ENCODE data around the gene GRPR. TPM values are rescaled to one million over a fixed set of nuclear protein-coding genes. Genes with fewer than 3 reads are reported as not detected.

GRPR gene
- total and polyA plus RNA-seq, 2 donors (not counting 1 experiment from before 2014, with no cell fraction given): 0.33 to 4.1 TPM

GRCh38 chrX:16140448-16140847 lies 17.1 kb downstream of the GRPR start:
- no peaks in the 10 kb centered on the region for H4K20me1 ChIP-seq (ENCODE audit: control insufficient read depth, extremely low read depth, insufficient read depth, low read length)
- no peaks in the 10 kb centered on the region for H3K9me3 ChIP-seq (ENCODE audit: control insufficient read depth, insufficient read depth, low read depth, low read length)
- no peaks in the 10 kb centered on the region for H3K27me3 ChIP-seq (ENCODE audit: control insufficient read depth, insufficient read depth, low read length)
- TF ChIP-seq, protein P1, sequence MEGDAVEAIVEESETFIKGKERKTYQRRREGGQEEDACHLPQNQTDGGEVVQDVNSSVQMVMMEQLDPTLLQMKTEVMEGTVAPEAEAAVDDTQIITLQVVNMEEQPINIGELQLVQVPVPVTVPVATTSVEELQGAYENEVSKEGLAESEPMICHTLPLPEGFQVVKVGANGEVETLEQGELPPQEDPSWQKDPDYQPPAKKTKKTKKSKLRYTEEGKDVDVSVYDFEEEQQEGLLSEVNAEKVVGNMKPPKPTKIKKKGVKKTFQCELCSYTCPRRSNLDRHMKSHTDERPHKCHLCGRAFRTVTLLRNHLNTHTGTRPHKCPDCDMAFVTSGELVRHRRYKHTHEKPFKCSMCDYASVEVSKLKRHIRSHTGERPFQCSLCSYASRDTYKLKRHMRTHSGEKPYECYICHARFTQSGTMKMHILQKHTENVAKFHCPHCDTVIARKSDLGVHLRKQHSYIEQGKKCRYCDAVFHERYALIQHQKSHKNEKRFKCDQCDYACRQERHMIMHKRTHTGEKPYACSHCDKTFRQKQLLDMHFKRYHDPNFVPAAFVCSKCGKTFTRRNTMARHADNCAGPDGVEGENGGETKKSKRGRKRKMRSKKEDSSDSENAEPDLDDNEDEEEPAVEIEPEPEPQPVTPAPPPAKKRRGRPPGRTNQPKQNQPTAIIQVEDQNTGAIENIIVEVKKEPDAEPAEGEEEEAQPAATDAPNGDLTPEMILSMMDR (conservative IDR thresholded peaks at IDR 0.05 in 1 of 2, IDR thresholded peaks at IDR 0.05 in 1 of 2; ENCODE audit: low read depth in 1 of 2, low read length in 2 of 2): no peak
- TF ChIP-seq EZH2 (IDR thresholded peaks at IDR 0.05; ENCODE audit: low read length, missing control alignments): no peak
- no peak overlapping the region for H3K4me3 ChIP-seq (replicated peaks in 1 of 4; ENCODE audit: control extremely low read depth in 1 of 4, insufficient read depth in 1 of 4, low read depth in 3 of 4, low read length in 4 of 4)
- peaks cover 2% of the 10 kb centered on the region for H3K4me1 ChIP-seq (ENCODE audit: control insufficient read depth, extremely low read depth, insufficient read depth, low read length)
- H3K79me2 ChIP-seq (ENCODE audit: control insufficient read depth, insufficient read depth, low read length): no peaks in the 10 kb centered on the region
- H2AFZ ChIP-seq (ENCODE audit: low read length): no peak overlapping the region
- no peak overlapping the region for H3K4me2 ChIP-seq (ENCODE audit: extremely low read depth, insufficient read depth, low read length)
- no peaks in the 10 kb centered on the region for H3K36me3 ChIP-seq (ENCODE audit: control insufficient read depth, insufficient read depth, low read length)
- no peak overlapping the region for H3K27ac ChIP-seq (ENCODE audit: insufficient read depth, low read length)
- no peak overlapping the region for H3K9ac ChIP-seq (ENCODE audit: insufficient read depth, low read length)
- no peak for DNase-seq (ENCODE audit: low read depth in 2 of 2)

DNA sequence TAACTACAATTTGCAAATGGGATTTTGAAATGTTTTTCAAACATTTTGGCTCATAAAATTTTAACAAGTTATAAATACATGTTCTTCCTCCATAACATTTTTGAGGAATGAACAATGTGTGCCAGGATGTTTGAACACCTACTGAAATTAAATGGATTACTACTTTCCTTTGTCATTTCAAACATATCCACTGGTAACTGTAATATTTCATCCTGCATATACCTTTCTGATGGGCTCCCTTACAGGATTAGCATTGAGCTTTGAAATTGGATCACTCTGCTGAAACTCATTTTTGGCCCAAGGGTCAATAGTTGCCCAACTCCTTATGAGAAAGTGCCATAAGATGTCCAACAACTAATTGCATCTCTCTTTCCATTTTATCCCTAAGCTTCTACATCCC lies 17.6 kb downstream of the GRPR start:
- no peak for DNase-seq (ENCODE audit: low read depth in 2 of 2)
- no peaks in the 10 kb centered on the region for H3K79me2 ChIP-seq (ENCODE audit: control insufficient read depth, insufficient read depth, low read length)
- no peak overlapping the region for H3K9ac ChIP-seq (ENCODE audit: insufficient read depth, low read length)
- no peaks in the 10 kb centered on the region for H3K27me3 ChIP-seq (ENCODE audit: control insufficient read depth, insufficient read depth, low read length)
- no peak overlapping the region for H3K27ac ChIP-seq (ENCODE audit: insufficient read depth, low read length)
- H3K9me3 ChIP-seq (ENCODE audit: control insufficient read depth, insufficient read depth, low read depth, low read length): no peaks in the 10 kb centered on the region
- no peak overlapping the region for H3K4me3 ChIP-seq (replicated peaks in 1 of 4; ENCODE audit: control extremely low read depth in 1 of 4, insufficient read depth in 1 of 4, low read depth in 3 of 4, low read length in 4 of 4)
- no peak overlapping the region for H2AFZ ChIP-seq (ENCODE audit: low read length)
- H3K4me2 ChIP-seq (ENCODE audit: extremely low read depth, insufficient read depth, low read length): no peak overlapping the region
- H4K20me1 ChIP-seq (ENCODE audit: control insufficient read depth, extremely low read depth, insufficient read depth, low read length): no peaks in the 10 kb centered on the region
- no peaks in the 10 kb centered on the region for H3K36me3 ChIP-seq (ENCODE audit: control insufficient read depth, insufficient read depth, low read length)
- no peak for TF ChIP-seq EZH2 (IDR thresholded peaks at IDR 0.05; ENCODE audit: low read length, missing control alignments)
- TF ChIP-seq, protein P1 (conservative IDR thresholded peaks at IDR 0.05 in 1 of 2, IDR thresholded peaks at IDR 0.05 in 1 of 2; ENCODE audit: low read depth in 1 of 2, low read length in 2 of 2): no peak
- peaks cover 2% of the 10 kb centered on the region for H3K4me1 ChIP-seq (ENCODE audit: control insufficient read depth, extremely low read depth, insufficient read depth, low read length)

- no peak for DNase-seq (ENCODE audit: low read depth in 2 of 2)
- no peaks in the 10 kb centered on the region for H3K36me3 ChIP-seq (ENCODE audit: control insufficient read depth, insufficient read depth, low read length)
- H3K4me3 ChIP-seq (replicated peaks in 1 of 4; ENCODE audit: control extremely low read depth in 1 of 4, insufficient read depth in 1 of 4, low read depth in 3 of 4, low read length in 4 of 4): no peak overlapping the region
- no peak overlapping the region for H2AFZ ChIP-seq (ENCODE audit: low read length)
- no peak overlapping the region for H3K9ac ChIP-seq (ENCODE audit: insufficient read depth, low read length)
- TF ChIP-seq, protein P1 (conservative IDR thresholded peaks at IDR 0.05 in 1 of 2, IDR thresholded peaks at IDR 0.05 in 1 of 2; ENCODE audit: low read depth in 1 of 2, low read length in 2 of 2): no peak
- TF ChIP-seq EZH2 (IDR thresholded peaks at IDR 0.05; ENCODE audit: low read length, missing control alignments): no peak
- H3K27ac ChIP-seq (ENCODE audit: insufficient read depth, low read length): no peak overlapping the region
- no peaks in the 10 kb centered on the region for H3K9me3 ChIP-seq (ENCODE audit: control insufficient read depth, insufficient read depth, low read depth, low read length)
- H3K79me2 ChIP-seq (ENCODE audit: control insufficient read depth, insufficient read depth, low read length): no peaks in the 10 kb centered on the region
- no peaks in the 10 kb centered on the region for H4K20me1 ChIP-seq (ENCODE audit: control insufficient read depth, extremely low read depth, insufficient read depth, low read length)
- H3K27me3 ChIP-seq (ENCODE audit: control insufficient read depth, insufficient read depth, low read length): no peaks in the 10 kb centered on the region
- peaks cover 2% of the 10 kb centered on the region for H3K4me1 ChIP-seq (ENCODE audit: control insufficient read depth, extremely low read depth, insufficient read depth, low read length)
- no peak overlapping the region for H3K4me2 ChIP-seq (ENCODE audit: extremely low read depth, insufficient read depth, low read length)
These were observed 18.3 kb downstream of the GRPR start for GRCh38 chrX:16141422-16142245.
